HG02588 (cell line): ENCODE data around the gene WDR33.

Source experiments
- ATAC-seq: cut with Tn5 transposase; IDR thresholded peaks from one replicate; pipeline ENCODE4 v1.9.1; 2021; ENCODE audit warnings: mild to moderate bottlenecking, moderate library complexity; ENCODE audit not compliant: unreplicated experiment

The WDR33 gene

GRCh38 chr2:127658641-127659407 lies 152.1 kb downstream of the WDR33 start:
- ATAC-seq = no peak

GRCh38 chr2:127658146-127658545 lies 152.8 kb downstream of the WDR33 start:
- ATAC-seq = no peak

GRCh38 chr2:127657232-127657595 lies 153.8 kb downstream of the WDR33 start:
- no peak for ATAC-seq

GRCh38 chr2:127656569-127657231 lies 154.3 kb downstream of the WDR33 start:
- no peak for ATAC-seq

- no peak for ATAC-seq
Observed at GRCh38 chr2:127655209-127656073, 155.5 kb downstream of the WDR33 start.

- no peak for ATAC-seq
Observed at GRCh38 chr2:127654838-127655175, 156.2 kb downstream of the WDR33 start.

GRCh38 chr2:127654084-127654837 lies 156.7 kb downstream of the WDR33 start:
- ATAC-seq = no peak

- ATAC-seq = no peak
Observed at GRCh38 chr2:127653421-127654083, 157.4 kb downstream of the WDR33 start.

- ATAC-seq = no peak
Observed at GRCh38 chr2:127652786-127653357, 158.1 kb downstream of the WDR33 start.

GRCh38 chr2:127651971-127652550 lies 158.9 kb downstream of the WDR33 start:
- no peak for ATAC-seq

- no peak for ATAC-seq
Observed at GRCh38 chr2:127651381-127651809, 159.6 kb downstream of the WDR33 start.
